ENCODE measurements around the gene JAKMIP3.

DNA sequence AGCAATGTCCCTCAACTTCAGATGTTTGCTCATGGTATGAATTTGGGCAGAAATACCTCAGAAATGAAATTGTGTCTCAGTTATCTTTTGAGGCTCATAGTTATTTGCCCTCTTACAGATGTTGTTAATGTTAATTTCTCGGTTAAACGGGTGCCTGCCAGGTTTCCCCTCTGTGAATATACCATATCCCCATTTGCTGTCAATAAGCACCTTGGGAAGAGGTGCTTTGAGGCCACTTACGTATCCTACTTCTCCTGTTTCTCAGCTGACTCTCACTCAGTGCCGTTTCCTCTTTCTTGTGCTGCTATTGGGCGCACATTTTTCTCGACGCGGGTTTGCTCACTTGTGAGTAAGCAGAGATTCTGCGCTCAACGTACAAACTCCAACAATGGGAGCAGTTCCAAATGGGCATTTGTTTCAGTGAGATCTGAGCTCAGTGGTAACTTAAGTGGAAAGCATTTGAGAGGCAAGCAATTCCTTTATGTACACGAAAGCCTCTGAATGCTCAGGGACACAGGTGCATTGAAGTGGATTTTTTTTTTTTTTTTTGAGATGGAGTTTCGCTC lies 34.8 kb upstream of the JAKMIP3 start:
- TF ChIP-seq CTCF (IDR thresholded peaks at IDR 0.05) (no peak), POLR2A (IDR thresholded peaks at IDR 0.05) (no peak)
